ENCODE results near the gene AFF3.

AFF3 gene

DNA sequence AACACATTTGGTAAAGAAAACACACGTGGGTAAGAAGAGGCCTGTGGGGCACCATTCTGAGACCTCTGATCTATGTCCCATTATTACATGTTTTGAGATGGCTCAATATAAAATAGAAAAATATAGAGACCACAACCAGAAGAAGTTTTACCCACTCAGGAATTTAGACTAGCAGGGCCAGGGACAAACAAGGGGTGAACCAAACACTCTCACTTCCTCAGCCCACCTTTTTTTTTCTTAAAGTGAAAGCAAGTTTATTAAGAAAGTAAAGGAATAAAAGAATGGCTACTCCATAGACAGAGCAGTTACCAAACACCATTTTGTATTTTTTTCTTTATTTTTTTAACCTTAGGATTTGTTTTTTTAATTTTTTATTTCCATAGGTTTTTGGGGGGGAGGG lies 533.5 kb downstream of the AFF3 start:
- no peak for DNase-seq (ENCODE audit: low read depth)
- TF ChIP-seq, protein P1, sequence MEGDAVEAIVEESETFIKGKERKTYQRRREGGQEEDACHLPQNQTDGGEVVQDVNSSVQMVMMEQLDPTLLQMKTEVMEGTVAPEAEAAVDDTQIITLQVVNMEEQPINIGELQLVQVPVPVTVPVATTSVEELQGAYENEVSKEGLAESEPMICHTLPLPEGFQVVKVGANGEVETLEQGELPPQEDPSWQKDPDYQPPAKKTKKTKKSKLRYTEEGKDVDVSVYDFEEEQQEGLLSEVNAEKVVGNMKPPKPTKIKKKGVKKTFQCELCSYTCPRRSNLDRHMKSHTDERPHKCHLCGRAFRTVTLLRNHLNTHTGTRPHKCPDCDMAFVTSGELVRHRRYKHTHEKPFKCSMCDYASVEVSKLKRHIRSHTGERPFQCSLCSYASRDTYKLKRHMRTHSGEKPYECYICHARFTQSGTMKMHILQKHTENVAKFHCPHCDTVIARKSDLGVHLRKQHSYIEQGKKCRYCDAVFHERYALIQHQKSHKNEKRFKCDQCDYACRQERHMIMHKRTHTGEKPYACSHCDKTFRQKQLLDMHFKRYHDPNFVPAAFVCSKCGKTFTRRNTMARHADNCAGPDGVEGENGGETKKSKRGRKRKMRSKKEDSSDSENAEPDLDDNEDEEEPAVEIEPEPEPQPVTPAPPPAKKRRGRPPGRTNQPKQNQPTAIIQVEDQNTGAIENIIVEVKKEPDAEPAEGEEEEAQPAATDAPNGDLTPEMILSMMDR (IDR thresholded peaks at IDR 0.05; ENCODE audit: insufficient read depth, low read depth, low read length, missing control alignments), result no peak
- no peak overlapping the region for H3K4me3 ChIP-seq (ENCODE audit: low read depth, low read length)

DNA sequence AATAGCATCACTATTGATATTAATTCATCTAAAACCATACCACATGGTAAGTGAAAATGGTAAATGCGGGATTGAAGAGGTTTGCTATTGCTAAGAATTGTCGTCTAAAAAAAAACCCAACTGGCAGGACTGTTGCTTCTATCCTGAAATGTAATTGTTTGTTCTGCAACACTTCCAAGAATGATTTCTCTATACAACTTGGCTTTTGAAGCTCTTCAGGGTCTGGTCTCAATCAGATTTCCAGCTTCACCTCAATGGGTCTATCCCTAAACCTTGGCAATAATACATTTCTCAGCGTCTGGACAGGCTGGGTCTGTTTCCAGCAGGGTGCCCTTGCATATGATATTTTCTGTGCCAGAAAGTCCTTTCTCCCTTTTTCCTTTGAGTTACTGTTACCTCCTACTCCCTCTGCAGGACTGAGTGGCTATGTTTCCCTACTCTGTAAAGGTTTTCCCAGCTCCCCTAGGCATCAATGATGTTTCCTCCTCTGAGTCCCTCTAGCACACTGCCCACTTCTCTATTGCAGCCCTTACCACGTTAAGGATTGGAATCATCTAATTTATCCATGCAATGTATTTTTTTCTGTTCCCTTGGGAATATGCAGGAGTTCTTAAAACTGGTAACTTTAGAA lies 534.4 kb downstream of the AFF3 start:
- TF ChIP-seq, protein P1 (IDR thresholded peaks at IDR 0.05; ENCODE audit: insufficient read depth, low read depth, low read length, missing control alignments), result no peak
- no peak overlapping the region for H3K4me3 ChIP-seq (ENCODE audit: low read depth, low read length)
- DNase-seq (ENCODE audit: low read depth), result no peak

DNA sequence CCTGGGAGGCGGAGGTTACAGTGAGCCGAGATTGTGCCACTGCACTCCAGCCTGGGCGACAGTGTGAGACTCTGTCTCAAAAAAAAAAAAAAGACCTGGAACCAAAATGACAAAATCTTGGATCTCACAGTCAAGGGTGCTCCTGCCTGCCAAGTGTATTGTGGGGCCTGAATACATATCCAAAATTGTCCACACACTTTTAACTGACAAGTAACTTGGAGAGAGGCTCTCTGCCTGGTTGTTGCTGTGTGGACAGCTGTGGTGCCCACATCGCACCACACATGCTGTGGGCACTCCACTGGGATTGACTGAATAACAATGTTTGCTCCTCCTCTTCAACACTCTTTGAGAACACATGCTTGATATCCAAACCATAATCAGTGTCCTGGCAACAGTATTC lies 534.9 kb downstream of the AFF3 start:
- no peak overlapping the region for H3K4me3 ChIP-seq (ENCODE audit: low read depth, low read length)
- TF ChIP-seq, protein P1 (IDR thresholded peaks at IDR 0.05; ENCODE audit: insufficient read depth, low read depth, low read length, missing control alignments), result no peak
- no peak for DNase-seq (ENCODE audit: low read depth)

DNA sequence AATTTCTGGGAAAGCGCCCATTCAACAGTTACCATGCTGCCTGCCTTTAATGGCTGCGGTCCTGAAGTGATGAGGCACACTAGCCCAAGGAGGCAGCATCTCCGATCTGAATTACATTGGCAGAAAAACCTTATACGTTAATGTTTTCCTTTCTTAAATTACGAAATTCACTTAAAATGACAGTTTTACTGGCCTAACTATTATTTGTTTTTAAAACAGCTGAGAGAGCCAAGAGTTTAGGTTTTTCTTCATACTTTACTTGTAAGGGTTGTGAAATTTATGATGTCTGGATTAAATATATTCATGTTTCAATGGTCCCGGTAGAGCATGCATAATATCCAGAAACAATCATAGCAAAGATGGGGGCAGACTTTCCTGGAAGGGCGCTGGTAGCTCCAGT lies 537.4 kb downstream of the AFF3 start:
- H3K4me3 ChIP-seq (ENCODE audit: low read depth, low read length), result no peak overlapping the region
- DNase-seq (ENCODE audit: low read depth), result no peak
- TF ChIP-seq, protein P1 (IDR thresholded peaks at IDR 0.05; ENCODE audit: insufficient read depth, low read depth, low read length, missing control alignments), result no peak

DNA sequence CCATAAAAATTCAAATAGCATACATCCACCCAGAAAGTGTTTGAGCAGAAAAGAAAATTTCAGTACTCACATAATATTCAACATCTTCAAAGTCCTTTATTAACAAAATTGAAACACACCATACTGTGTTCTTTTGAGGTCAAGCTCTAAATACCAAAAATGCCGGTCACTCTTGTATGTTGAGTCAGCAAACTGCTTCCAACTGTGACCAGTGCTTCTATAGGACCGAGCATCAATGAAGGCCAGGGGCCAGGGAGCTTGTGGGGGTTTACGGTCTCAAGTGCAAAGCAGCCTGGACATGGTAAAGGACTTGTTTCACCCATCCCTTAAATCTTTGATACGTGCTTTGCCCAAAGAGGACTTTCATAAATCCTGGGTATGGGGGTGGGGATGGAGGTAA lies 539.9 kb downstream of the AFF3 start:
- no peak overlapping the region for H3K4me3 ChIP-seq (ENCODE audit: low read depth, low read length)
- TF ChIP-seq, protein P1 (IDR thresholded peaks at IDR 0.05; ENCODE audit: insufficient read depth, low read depth, low read length, missing control alignments), result no peak
- DNase-seq (ENCODE audit: low read depth), result no peak

DNA sequence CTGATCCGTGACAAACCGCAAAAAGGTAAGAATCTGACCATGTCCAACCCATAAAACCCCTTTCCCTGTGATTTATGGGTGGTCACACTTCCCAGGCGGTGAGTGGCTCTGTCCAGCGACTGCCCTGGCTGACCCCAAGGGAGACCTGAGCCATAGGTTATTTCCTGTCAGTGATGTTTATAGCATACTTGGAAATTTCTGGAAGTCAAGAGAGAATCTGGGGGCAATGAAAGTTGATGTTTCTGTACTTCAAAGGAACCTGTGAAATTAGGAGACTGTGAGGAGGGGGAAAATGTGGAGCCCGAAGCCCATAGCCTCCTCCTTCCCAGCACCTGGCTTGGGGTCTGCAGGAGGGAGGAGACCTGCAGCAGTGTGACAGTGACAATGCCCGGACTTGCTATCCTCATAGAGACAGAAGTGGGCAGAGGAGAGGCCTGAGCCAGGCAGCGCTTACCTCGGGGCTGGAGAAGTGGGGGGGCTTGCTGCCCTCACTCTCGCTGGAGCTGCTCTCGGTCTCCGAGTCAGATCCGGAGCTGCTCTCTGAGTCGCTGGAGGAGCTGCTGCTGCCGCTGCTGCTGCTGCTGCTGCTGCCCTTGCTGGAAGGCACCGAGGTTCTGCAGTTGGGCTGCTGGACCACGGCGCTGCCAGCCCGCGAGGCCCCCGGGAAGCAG lies 541.3 kb downstream of the AFF3 start:
- no peak for DNase-seq (ENCODE audit: low read depth)
- no peak overlapping the region for H3K4me3 ChIP-seq (ENCODE audit: low read depth, low read length)
- TF ChIP-seq, protein P1 (IDR thresholded peaks at IDR 0.05; ENCODE audit: insufficient read depth, low read depth, low read length, missing control alignments), result no peak

DNA sequence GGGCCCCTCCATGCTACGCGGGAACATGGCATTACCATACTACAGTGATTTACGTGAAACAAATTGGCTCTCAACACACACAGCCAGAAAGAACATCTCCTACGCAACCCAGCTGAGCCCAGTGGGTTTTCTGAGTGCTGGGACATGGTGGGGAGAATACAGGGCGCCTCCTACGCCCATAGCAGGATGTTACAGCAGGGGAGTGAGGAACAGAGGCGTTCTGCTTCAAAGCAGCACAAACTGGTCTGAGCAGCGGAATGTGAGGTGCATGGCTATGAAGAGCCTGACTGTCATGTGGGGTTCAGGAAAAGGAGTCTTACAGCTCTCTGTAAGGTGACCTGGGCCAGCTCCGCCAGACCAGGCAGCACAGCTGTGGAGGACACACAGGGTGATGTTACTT lies 543.9 kb downstream of the AFF3 start:
- TF ChIP-seq, protein P1 (IDR thresholded peaks at IDR 0.05; ENCODE audit: insufficient read depth, low read depth, low read length, missing control alignments), result no peak
- no peak overlapping the region for H3K4me3 ChIP-seq (ENCODE audit: low read depth, low read length)
- DNase-seq (ENCODE audit: low read depth), result no peak

Data from GM12865 (cell line).